GM19467 (cell line): ENCODE data around the gene ASB12.
"Not testable (repeated sequence)": the region's sequence is repeated elsewhere in the genome, so short reads cannot be mapped to it uniquely, and the experiment has no call there.

ENCODE experiments used
- ATAC-seq: cut with Tn5 transposase; IDR thresholded peaks from one replicate; pipeline ENCODE4 v1.9.1; 2021; ENCODE audit warnings: mild to moderate bottlenecking, moderate library complexity; ENCODE audit not compliant: unreplicated experiment

Gene ASB12

GRCh38 chrX:64230123-64230970 lies at the start of gene ASB12:
ASB12 (minus strand) TSS chrX:64230607; CDS start chrX:64225650, 4,957 bp downstream.
- no peak for ATAC-seq

DNA sequence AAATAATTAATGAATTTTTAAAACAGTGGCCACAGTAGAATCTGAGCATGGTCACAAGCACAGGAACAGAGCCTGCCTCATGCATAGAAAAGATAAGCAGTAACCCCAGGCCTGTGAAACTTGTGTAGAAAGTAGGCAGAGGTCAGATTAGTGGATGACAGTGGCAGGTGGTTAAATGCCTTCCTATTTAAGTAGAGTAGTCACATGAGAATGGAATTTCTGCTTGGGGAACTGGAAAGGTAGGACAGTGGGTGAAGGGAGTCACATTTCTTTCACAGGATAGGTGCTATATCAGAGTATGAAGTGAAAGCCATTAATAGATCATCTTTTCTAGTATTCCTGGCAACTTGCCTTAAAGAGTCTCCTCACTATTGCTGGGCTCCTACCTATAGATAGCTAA lies 34.9 kb upstream of the ASB12 start:
- ATAC-seq: no peak

- ATAC-seq: no peak
Measured at GRCh38 chrX:64229154-64229553, 1.3 kb downstream of the ASB12 start.

DNA sequence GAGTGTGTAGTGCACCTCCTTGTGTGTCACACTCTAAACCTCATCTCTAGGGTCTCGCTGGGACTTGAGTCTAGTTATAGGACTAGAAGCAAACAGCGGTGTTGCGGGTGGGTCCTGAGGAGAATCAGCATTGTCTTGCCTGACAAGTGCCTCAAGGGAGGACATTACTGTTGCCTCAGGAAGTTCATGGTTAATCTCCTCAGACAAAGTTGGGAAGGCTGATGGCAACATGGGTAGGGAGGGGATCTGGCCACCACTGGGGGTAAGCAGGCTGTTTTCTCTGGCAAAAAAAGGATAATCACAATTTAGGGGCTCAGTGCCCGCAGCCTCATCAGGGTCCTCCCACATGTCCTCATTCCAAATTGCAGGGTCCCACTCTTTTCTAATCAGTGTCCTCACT lies 12.4 kb downstream of the ASB12 start:
- ATAC-seq: no peak

GRCh38 chrX:64213989-64214388 lies 16.4 kb downstream of the ASB12 start:
- not testable (repeated sequence) for ATAC-seq

GRCh38 chrX:64206556-64207162 lies 23.7 kb downstream of the ASB12 start:
- no peak for ATAC-seq

- peak; percentile 89 for ATAC-seq
Measured at GRCh38 chrX:64205735-64206501, 24.5 kb downstream of the ASB12 start.

- peak; percentile 33 for ATAC-seq
Measured at GRCh38 chrX:64205441-64205734, 25.0 kb downstream of the ASB12 start, which contains the start of gene AMER1. AMER1 (minus strand) TSS chrX:64205708; CDS start chrX:64193286, 12,422 bp downstream.

DNA sequence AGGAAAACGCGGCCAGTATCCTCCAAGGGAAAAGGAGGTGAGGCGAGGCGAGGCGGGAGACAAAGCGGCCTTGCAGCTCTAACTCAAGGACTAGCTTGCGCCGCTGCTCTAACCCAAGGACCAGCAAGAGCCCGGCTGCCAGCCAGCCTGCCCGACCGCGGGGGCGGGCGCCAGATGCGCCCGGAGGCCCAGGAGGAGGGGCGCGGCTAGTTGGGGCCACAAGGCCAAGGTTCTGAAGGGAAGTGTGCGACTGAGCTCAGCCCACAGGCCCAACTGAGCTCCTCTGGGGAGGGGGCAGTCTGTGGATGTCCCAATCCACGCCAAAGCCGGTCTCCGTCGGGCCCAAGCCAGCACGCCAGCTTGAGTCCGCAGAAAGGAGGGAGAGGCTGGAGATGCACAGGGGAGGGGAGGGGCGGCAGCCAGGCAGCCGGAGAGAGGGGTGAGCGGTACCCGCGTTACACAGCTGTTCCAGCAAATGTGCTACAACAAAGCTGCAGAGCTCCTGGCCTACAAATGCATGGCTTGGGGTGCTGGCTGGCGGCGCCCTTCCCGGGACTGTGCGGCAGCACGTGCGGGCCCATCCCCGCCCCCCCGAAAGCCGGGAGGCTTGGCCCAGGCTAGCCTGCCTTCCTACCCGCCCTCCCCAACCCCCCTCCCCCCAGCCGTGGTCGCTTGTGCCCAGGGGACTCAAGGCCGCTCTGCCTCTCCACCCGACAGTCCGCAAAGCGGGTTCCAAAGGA lies 25.5 kb downstream of the ASB12 start:
- peak; percentile 11 for ATAC-seq

GRCh38 chrX:64204252-64204651 lies 26.2 kb downstream of the ASB12 start:
- ATAC-seq: no peak

DNA sequence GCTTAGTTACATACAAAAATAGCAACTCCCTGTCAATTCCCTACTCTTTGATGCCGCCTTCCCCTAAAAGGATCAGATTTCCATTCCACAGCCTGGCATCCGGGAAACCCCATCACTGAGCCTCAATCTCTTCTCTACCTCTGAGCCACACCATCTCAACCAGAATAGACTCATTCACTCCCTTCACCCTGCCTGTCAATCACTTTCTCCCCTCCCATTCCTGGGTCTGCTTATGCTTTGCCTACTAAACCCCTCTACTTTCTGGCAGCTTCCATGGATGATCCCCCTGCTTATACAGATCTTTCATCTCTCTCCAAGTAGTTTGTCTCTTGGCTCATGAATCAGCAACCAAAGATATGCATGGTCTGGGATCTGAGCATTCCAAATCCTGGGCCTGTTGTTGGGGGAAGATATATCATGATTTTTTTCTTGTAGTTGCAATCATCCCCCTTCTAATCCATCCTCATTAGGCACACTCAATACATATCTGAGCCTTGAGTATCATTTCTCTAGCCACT lies 27.5 kb downstream of the ASB12 start:
- ATAC-seq: no peak

DNA sequence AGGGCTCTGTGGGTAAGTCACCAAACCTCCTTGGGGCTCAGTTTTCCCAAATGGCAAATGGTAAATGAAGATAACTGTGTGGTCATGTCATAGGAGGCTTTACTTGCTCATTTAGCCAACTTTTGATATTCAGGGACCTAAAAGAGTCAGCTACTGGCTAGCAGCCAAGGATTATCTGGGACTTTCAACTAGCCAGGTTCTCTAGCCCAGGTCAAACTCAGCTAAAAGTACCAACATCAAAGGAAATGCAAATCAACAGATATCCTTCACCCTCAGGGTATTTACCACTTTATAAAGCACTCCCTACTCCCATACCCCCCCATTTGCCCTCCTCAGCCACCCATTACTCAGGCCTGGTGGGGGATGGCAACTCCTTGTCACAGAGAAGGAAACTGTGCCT lies 32.4 kb downstream of the ASB12 start:
- no peak for ATAC-seq

DNA sequence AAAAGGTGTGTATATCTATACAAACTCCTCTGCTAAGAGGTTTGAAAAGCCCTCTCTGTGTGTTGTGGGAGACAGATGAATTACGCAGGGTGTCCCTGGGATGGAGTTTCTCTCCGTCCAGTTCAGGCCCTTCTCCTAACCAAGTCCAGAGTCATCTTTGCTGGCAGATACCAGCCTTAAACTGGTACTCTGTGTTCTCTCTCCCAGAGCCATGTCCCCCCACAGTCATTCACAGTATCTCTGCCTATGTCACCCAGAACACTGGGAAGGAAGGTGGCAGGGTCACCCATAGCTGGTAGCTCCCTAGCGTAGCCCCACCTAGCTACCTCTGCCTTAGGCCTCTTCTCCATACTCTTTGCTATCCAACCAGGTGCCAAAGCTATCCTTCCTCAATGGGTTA lies 33.8 kb downstream of the ASB12 start:
- no peak for ATAC-seq

GRCh38 chrX:64195862-64196261 lies 34.5 kb downstream of the ASB12 start:
- no peak for ATAC-seq

- no peak for ATAC-seq
Measured at GRCh38 chrX:64192673-64193072, 37.7 kb downstream of the ASB12 start.

DNA sequence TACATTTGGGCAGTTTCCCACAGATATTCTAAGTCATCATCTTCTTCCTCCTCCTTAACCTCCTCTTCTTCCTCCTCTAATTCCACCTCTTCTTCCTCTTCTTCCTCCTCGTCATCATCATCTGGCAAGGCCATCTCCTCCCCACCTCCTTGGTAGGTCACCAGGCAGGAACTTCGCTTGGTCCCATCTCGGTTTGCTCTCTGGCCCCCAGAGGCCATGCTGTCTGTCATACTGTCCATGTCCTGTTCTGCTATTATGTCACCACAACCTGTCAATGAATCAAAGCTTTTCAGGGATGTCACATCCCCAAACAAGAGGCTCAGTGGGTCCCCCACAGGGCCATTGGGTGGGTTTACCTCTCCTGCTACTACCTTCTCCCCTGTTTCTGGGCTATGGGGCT lies 38.4 kb downstream of the ASB12 start:
- no peak for ATAC-seq

- ATAC-seq: no peak
Measured at GRCh38 chrX:64191281-64192010, 39.0 kb downstream of the ASB12 start.

- no peak for ATAC-seq
Measured at GRCh38 chrX:64190136-64190740, 40.2 kb downstream of the ASB12 start.

DNA sequence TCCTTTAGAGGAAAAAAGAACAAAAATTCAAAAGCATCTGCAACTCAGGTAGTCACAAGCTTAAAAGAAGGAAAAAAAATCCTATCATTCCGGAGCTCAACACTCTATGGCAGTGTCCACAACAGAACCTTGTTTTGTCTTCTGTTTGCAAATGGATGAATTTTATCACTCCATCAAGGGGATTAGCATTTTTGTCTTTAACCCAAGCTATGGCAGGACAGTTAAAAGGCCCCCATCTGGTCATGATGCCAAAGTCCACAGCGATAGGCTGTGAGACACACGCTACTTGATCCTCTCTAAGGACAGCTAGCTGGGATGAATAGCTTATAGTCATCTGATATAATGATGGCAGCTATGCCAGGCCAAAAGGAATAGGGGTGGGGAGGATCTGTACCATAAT lies 41.5 kb downstream of the ASB12 start:
- no peak for ATAC-seq

- ATAC-seq: no peak
Measured at GRCh38 chrX:64187762-64188150, 42.7 kb downstream of the ASB12 start.
